Nephron progenitor cell (in vitro differentiated cells): ENCODE measurements around the gene SSH2.
"Not testable (repeated sequence)": the region's sequence is repeated elsewhere in the genome, so short reads cannot be mapped to it uniquely, and the experiment has no call there.

ENCODE experiments used
- DNase-seq: peaks from one replicate; pipeline ENCODE4 v3.0.0; 2021
- H3K27ac Mint-ChIP-seq: 2 replicates; pipeline ENCODE4 v1.8.0; 2021; ENCODE audit warnings: mild to moderate bottlenecking, moderate library complexity, mixed read lengths
- H3K27me3 Mint-ChIP-seq: 2 replicates; pipeline ENCODE4 v1.8.0; 2021; ENCODE audit warnings: mild to moderate bottlenecking, low read depth, mixed read lengths; ENCODE audit not compliant: poor library complexity
- H3K36me3 Mint-ChIP-seq: 2 replicates; pipeline ENCODE4 v1.8.0; 2021; ENCODE audit warnings: low read depth, mixed read lengths
- H3K4me1 Mint-ChIP-seq: 2 replicates; pipeline ENCODE4 v1.8.0; 2021; ENCODE audit warnings: mixed read lengths
- H3K4me3 Mint-ChIP-seq: 2 replicates; pipeline ENCODE4 v1.8.0; 2021; ENCODE audit warnings: mild to moderate bottlenecking, moderate library complexity, mixed read lengths
- H3K9me3 Mint-ChIP-seq: 2 replicates; pipeline ENCODE4 v1.8.0; 2021; ENCODE audit warnings: mild to moderate bottlenecking, moderate library complexity, mixed read lengths
- CTCF ChIP-seq: fragments of 200-600 bp; sonication (generic); IDR thresholded peaks from 2 replicates; pipeline ENCODE4 v1.5.0; 2021; ENCODE audit warnings: antibody characterized with exemption

Gene SSH2

GRCh38 chr17:29906969-29907368, 23.1 kb downstream of the SSH2 start:
- no peak for TF ChIP-seq CTCF
- DNase-seq = no peak
- Mint-ChIP-seq H3K27me3 (peaks cover 5% of the 10 kb centered on the region), H3K27ac (no peak overlapping the region), H3K36me3 (peaks cover 26% of the 10 kb centered on the region), H3K4me3 (no peak overlapping the region), H3K9me3 (peaks cover 32% of the 10 kb centered on the region), H3K4me1 (no peaks in the 10 kb centered on the region)

GRCh38 chr17:29905879-29906167, 24.2 kb downstream of the SSH2 start:
- no peak overlapping the region for H3K4me3 Mint-ChIP-seq
- H3K27ac Mint-ChIP-seq = no peak overlapping the region
- H3K27me3 Mint-ChIP-seq = peaks cover 5% of the 10 kb centered on the region
- peaks cover 26% of the 10 kb centered on the region for H3K36me3 Mint-ChIP-seq
- peaks cover 32% of the 10 kb centered on the region for H3K9me3 Mint-ChIP-seq
- no peak for TF ChIP-seq CTCF
- DNase-seq = no peak
- H3K4me1 Mint-ChIP-seq = no peaks in the 10 kb centered on the region

- H3K36me3 Mint-ChIP-seq = peaks cover 26% of the 10 kb centered on the region
- no peak overlapping the region for H3K27ac Mint-ChIP-seq
- DNase-seq = no peak
- peaks cover 32% of the 10 kb centered on the region for H3K9me3 Mint-ChIP-seq
- H3K4me3 Mint-ChIP-seq = no peak overlapping the region
- H3K27me3 Mint-ChIP-seq = peaks cover 5% of the 10 kb centered on the region
- no peaks in the 10 kb centered on the region for H3K4me1 Mint-ChIP-seq
- no peak for TF ChIP-seq CTCF
These were observed 24.7 kb downstream of the SSH2 start for GRCh38 chr17:29905086-29905878.

GRCh38 chr17:29903471-29903870, 26.6 kb downstream of the SSH2 start:
- no peak for DNase-seq
- TF ChIP-seq CTCF = no peak
- peaks cover 38% of the 10 kb centered on the region for H3K9me3 Mint-ChIP-seq
- H3K36me3 Mint-ChIP-seq = peaks cover 26% of the 10 kb centered on the region
- peaks cover 5% of the 10 kb centered on the region for H3K27me3 Mint-ChIP-seq
- H3K27ac Mint-ChIP-seq = no peak overlapping the region
- H3K4me1 Mint-ChIP-seq = no peaks in the 10 kb centered on the region
- no peak overlapping the region for H3K4me3 Mint-ChIP-seq

- DNase-seq, H3K27ac Mint-ChIP-seq, H3K27me3 Mint-ChIP-seq, H3K4me3 Mint-ChIP-seq, H3K4me1 Mint-ChIP-seq, H3K36me3 Mint-ChIP-seq: not testable (repeated sequence)
- H3K9me3 Mint-ChIP-seq = peaks cover 22% of the 10 kb centered on the region
These were observed 32.9 kb downstream of the SSH2 start for GRCh38 chr17:29897136-29897535.

GRCh38 chr17:29892201-29892600, 37.8 kb downstream of the SSH2 start:
- TF ChIP-seq CTCF = no peak
- no peak overlapping the region for H3K27ac Mint-ChIP-seq
- H3K9me3 Mint-ChIP-seq = peaks cover 14% of the 10 kb centered on the region
- peaks cover 22% of the 10 kb centered on the region for H3K36me3 Mint-ChIP-seq
- DNase-seq = no peak
- H3K27me3 Mint-ChIP-seq = no peaks in the 10 kb centered on the region
- H3K4me1 Mint-ChIP-seq = no peaks in the 10 kb centered on the region
- no peak overlapping the region for H3K4me3 Mint-ChIP-seq
